Kidney (tissue), 14 donors: ENCODE results near the gene PACC1. TPM values are rescaled to one million over a fixed set of nuclear protein-coding genes. Genes with fewer than 3 reads are reported as not detected.

Experiments
- DNase-seq, 5 donors: peaks; one replicate each; pipeline ENCODE4 v3.0.0-alpha.2; 2013 to 2020
- FAIRE-seq: peaks from 2 replicates; lab custom pipeline; 2012; peaks lifted over from hg19 to GRCh38; lab: Jason Lieb, UNC
- H3K27ac ChIP-seq, 2 donors: one replicate each; pipeline ENCODE4 v1.7.0; 2013; ENCODE audit warnings: low read depth in 2 of 2, low read length in 2 of 2, inconsistent platforms in 1 of 2
- H3K27me3 ChIP-seq: one replicate; pipeline ENCODE4 v1.7.1; 2013; ENCODE audit warnings: low read length, inconsistent platforms; ENCODE audit not compliant: control insufficient read depth, insufficient read depth
- H3K36me3 ChIP-seq, 3 donors: one replicate each; pipeline versions ENCODE4 v1.7.0 to v1.7.1; 2013; ENCODE audit warnings: low read length in 3 of 3, control low read depth in 1 of 3, inconsistent platforms in 1 of 3; ENCODE audit not compliant: insufficient read depth in 3 of 3, control insufficient read depth in 2 of 3
- H3K4me1 ChIP-seq, 3 donors: one replicate each; pipeline versions ENCODE4 v1.7.0 to v1.7.1; 2013; ENCODE audit warnings: low read length in 3 of 3, inconsistent platforms in 1 of 3, low read depth in 1 of 3; ENCODE audit not compliant: control insufficient read depth in 2 of 3, insufficient read depth in 2 of 3
- H3K4me3 ChIP-seq, 3 donors: one replicate each; pipeline versions ENCODE4 v1.7.0 to v1.8.1; 2013; ENCODE audit warnings: low read length in 3 of 3, control low read depth in 1 of 3, inconsistent platforms in 1 of 3
- H3K9ac ChIP-seq, 3 donors: one replicate each; pipeline versions ENCODE4 v1.7.0 to v1.7.1; 2013; ENCODE audit warnings: low read length in 3 of 3, control low read depth in 1 of 3, inconsistent platforms in 1 of 3
- H3K9me3 ChIP-seq, 3 donors: one replicate each; pipeline versions ENCODE4 v1.7.0 to v1.7.1; 2013; ENCODE audit warnings: low read length in 3 of 3, control low read depth in 1 of 3, inconsistent platforms in 1 of 3; ENCODE audit not compliant: control insufficient read depth in 2 of 3, insufficient read depth in 1 of 3
- CTCF ChIP-seq: IDR thresholded peaks from 3 replicates; pipeline ENCODE4 v1.5.1; 2012; ENCODE audit warnings: mild to moderate bottlenecking, moderate library complexity, borderline replicate concordance; ENCODE audit not compliant: insufficient read depth; ENCODE audit errors: extremely low read depth
- intact Hi-C: fragments of 100-400 bp; cut with DNase I; formaldehyde crosslinking; loops from one replicate; pipeline ENCODE4 v1.11.1; 2022
- polyA plus RNA-seq: library from polyadenylated mRNA; stranded (reverse); fragments of 350-450 nt; fragmentation: Illumina TruSeq; extraction: RNeasy Lipid Tissue Mini Kit (QIAGEN cat#74804); gene quantifications from one replicate; pipeline ENCODE4 v1.2.3, GENCODE V29; 2014; ENCODE audit warnings: low read depth, low replicate concordance; ENCODE audit not compliant: insufficient read depth
- total RNA-seq: library from RNA; stranded (reverse); fragmentation: NEBNext Ultra II Directional; extraction: Animal tissue kit (Norgen Biotek cat#: 25700); gene quantifications from one replicate; pipeline ENCODE4 v1.2.1, GENCODE V29; 2021
- donor health status: control.
- donor health status: control.
- donor health status: control.
- donor health status: control.
- donor health status: control.
- donor health status: DM: yes; HTN: yes; CAD: no.
- donor health status: Normal renal cell carcinoma (clear cell type).

PACC1 gene
- total and polyA plus RNA-seq, 2 donors from 2014 or later: 8.7 to 13.7 TPM

- H3K36me3 ChIP-seq: peaks cover 0 to 3% (median 0%) of the 10 kb centered on the region in 3 donors
- no peak for FAIRE-seq
- intact Hi-C loops: no loop called here
Observed at GRCh38 chr1:212341090-212341489, 73.6 kb downstream of the PACC1 start.

GRCh38 chr1:212329105-212329504 lies 85.6 kb downstream of the PACC1 start:
- TF ChIP-seq CTCF: no peak
- Histone ChIP-seq H3K27me3 (no peaks in the 10 kb centered on the region), H3K9me3 (no peaks in the 10 kb centered on the region), H3K9ac (no peak overlapping the region), H3K36me3 (peaks cover 0 to 8% (median 3%) of the 10 kb centered on the region in 3 donors), H3K27ac (no peak overlapping the region), H3K4me1 (no peaks in the 10 kb centered on the region), H3K4me3 (no peak overlapping the region)
- intact Hi-C loops: no loop called here
- no peak for DNase-seq
- FAIRE-seq: no peak

More at GRCh38 chr1:212341090-212341489, 73.6 kb downstream of the PACC1 start:
- Histone ChIP-seq H3K9me3 (no peaks in the 10 kb centered on the region), H3K4me1 (no peaks in the 10 kb centered on the region), H3K27ac (no peak overlapping the region), H3K27me3 (no peaks in the 10 kb centered on the region), H3K9ac (no peak overlapping the region), H3K4me3 (no peak overlapping the region)
- no peak for TF ChIP-seq CTCF
- no peak for DNase-seq

- no peak for TF ChIP-seq CTCF
- no peaks in the 10 kb centered on the region for H3K36me3 ChIP-seq
- no peak overlapping the region for H3K4me3 ChIP-seq
- H3K27ac ChIP-seq: no peak overlapping the region
- H3K27me3 ChIP-seq: no peaks in the 10 kb centered on the region
- FAIRE-seq (no peak), DNase-seq (no peak)
- H3K9ac ChIP-seq: no peak overlapping the region
- no peaks in the 10 kb centered on the region for H3K4me1 ChIP-seq
- H3K9me3 ChIP-seq: no peaks in the 10 kb centered on the region
- intact Hi-C loops: no loop called here
Observed at GRCh38 chr1:212328248-212328647, 86.4 kb downstream of the PACC1 start.

- H3K9me3 ChIP-seq: no peaks in the 10 kb centered on the region
- H3K27ac ChIP-seq: no peak overlapping the region
- intact Hi-C loops: no loop called here
- H3K36me3 ChIP-seq: no peaks in the 10 kb centered on the region
- H3K9ac ChIP-seq: no peak overlapping the region
- FAIRE-seq (no peak), DNase-seq (no peak)
- no peaks in the 10 kb centered on the region for H3K27me3 ChIP-seq
- H3K4me1 ChIP-seq: no peaks in the 10 kb centered on the region
- no peak for TF ChIP-seq CTCF
- no peak overlapping the region for H3K4me3 ChIP-seq
Observed at GRCh38 chr1:212326541-212326940, 88.1 kb downstream of the PACC1 start.
